ENCODE results near the gene TMEM117.
"Not testable (repeated sequence)": the region's sequence is repeated elsewhere in the genome, so short reads cannot be mapped to it uniquely, and the experiment has no call there.

TMEM117 gene

GRCh38 chr12:44334347-44334746, 498.5 kb downstream of the TMEM117 start:
- no peak for DNase-seq

- DNase-seq: no peak
These were observed 499.1 kb downstream of the TMEM117 start for GRCh38 chr12:44335030-44335429.

- DNase-seq: no peak
These were observed 500.7 kb downstream of the TMEM117 start for GRCh38 chr12:44336577-44336976.

GRCh38 chr12:44342371-44342770, 506.5 kb downstream of the TMEM117 start:
- no peak for DNase-seq

GRCh38 chr12:44347145-44347544, 511.3 kb downstream of the TMEM117 start:
- no peak for DNase-seq

- no peak for DNase-seq
These were observed 521.6 kb downstream of the TMEM117 start for GRCh38 chr12:44357494-44357893.

- no peak for DNase-seq
These were observed 522.8 kb downstream of the TMEM117 start for GRCh38 chr12:44358636-44359035.

GRCh38 chr12:44362947-44363346, 527.1 kb downstream of the TMEM117 start:
- DNase-seq: no peak

- DNase-seq: no peak
These were observed 531.3 kb downstream of the TMEM117 start for GRCh38 chr12:44367136-44367535.

- DNase-seq: no peak
These were observed 532.0 kb downstream of the TMEM117 start for GRCh38 chr12:44367916-44368315.

- DNase-seq: no peak
These were observed 534.1 kb downstream of the TMEM117 start for GRCh38 chr12:44369998-44370397.

- no peak for DNase-seq
These were observed 535.1 kb downstream of the TMEM117 start for GRCh38 chr12:44370982-44371381.

- DNase-seq: no peak
These were observed 536.4 kb downstream of the TMEM117 start for GRCh38 chr12:44372259-44372658.

GRCh38 chr12:44375694-44376093, 539.8 kb downstream of the TMEM117 start:
- no peak for DNase-seq

GRCh38 chr12:44377443-44378187, 541.7 kb downstream of the TMEM117 start:
- no peak for DNase-seq

GRCh38 chr12:44379113-44379512, 543.2 kb downstream of the TMEM117 start:
- not testable (repeated sequence) for DNase-seq

GRCh38 chr12:44379831-44380230, 544.0 kb downstream of the TMEM117 start:
- DNase-seq: no peak

- DNase-seq: no peak
These were observed 545.0 kb downstream of the TMEM117 start for GRCh38 chr12:44380861-44381260.

GRCh38 chr12:44381341-44381740, 545.5 kb downstream of the TMEM117 start:
- no peak for DNase-seq

- no peak for DNase-seq
These were observed 548.3 kb downstream of the TMEM117 start for GRCh38 chr12:44384136-44384535.

- no peak for DNase-seq
These were observed 550.1 kb downstream of the TMEM117 start for GRCh38 chr12:44385964-44386363.

- no peak for DNase-seq
These were observed 551.7 kb downstream of the TMEM117 start for GRCh38 chr12:44387581-44387980.

- no peak for DNase-seq
These were observed 553.2 kb downstream of the TMEM117 start for GRCh38 chr12:44389038-44389437.

GRCh38 chr12:44389896-44390295, 554.0 kb downstream of the TMEM117 start:
- DNase-seq: no peak

- no peak for DNase-seq
These were observed 561.8 kb downstream of the TMEM117 start for GRCh38 chr12:44397631-44398030.

Data from NCI-H510A treated with DMSO at 0.1 percent for 48 hours (cell line).